HCEC 1CT (cell line): ENCODE results near the gene EYS.
"Not testable (repeated sequence)": the region's sequence is repeated elsewhere in the genome, so short reads cannot be mapped to it uniquely, and the experiment has no call there.

Source experiments
- DNase-seq: peaks from one replicate; pipeline ENCODE4 v3.0.0-alpha.2; 2017

Gene EYS

GRCh38 chr6:65631711-65632110 is 75.3 kb downstream of the EYS start:
- no peak for DNase-seq

GRCh38 chr6:65627434-65627999 is 79.5 kb downstream of the EYS start:
- DNase-seq, result not testable (repeated sequence)

GRCh38 chr6:65627015-65627414 is 80.0 kb downstream of the EYS start:
- DNase-seq, result no peak

DNA sequence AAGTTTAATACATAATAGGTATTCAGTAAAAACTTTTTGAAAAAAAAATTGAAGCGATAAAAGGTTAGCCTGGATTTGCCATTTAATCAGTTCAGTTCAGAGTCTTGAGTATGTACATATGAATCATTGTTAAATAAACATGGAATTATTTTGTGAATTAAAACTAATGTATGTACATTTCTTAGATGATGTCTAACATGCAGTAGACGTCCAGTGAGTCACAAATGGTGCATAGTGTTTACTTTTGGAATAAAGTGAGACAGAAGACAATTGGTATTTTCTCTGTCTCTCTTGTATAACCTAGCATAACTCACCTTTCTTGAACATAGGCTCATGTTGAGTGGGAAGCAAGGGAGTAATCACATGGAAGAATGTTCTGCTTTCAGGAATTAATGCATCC is 83.5 kb downstream of the EYS start:
- no peak for DNase-seq

DNA sequence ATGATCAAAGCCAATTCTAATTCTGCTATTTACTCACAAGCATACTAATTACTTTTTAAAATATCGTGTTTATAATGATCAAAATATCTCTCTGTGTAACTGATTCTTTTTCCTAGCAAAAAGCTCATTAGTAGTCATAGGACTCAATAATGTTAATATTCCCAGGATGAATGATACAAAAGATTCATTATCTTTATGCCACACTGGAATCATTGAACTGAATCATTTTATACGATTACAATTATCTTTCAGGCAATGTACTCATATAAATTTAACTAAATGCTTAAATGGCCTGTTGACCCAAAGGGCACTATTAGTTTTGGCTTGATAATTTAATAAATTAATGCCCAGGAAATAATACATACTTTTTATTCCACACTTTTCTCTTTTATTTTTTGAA is 96.3 kb downstream of the EYS start:
- no peak for DNase-seq

DNA sequence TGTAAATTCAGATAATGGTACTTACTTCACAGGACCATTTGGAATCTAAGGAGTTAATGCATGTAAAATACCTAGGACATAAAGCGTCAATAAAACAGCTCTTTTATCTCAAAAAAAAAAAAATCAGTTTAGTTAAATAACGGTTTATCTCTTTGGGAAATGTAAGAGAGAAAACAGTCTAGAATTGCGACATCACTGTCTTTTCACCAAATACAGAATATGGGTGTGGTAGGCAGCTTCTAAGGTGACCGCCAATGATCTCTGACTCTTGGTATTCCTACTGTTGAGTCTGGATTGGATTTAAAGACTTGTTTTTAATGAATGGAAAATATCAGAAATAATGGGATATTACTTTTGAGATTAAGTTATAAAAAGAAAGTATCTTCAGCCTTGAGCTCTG is 111.5 kb downstream of the EYS start:
- DNase-seq, result no peak

GRCh38 chr6:65570340-65570739 is 136.7 kb downstream of the EYS start:
- DNase-seq, result no peak

DNA sequence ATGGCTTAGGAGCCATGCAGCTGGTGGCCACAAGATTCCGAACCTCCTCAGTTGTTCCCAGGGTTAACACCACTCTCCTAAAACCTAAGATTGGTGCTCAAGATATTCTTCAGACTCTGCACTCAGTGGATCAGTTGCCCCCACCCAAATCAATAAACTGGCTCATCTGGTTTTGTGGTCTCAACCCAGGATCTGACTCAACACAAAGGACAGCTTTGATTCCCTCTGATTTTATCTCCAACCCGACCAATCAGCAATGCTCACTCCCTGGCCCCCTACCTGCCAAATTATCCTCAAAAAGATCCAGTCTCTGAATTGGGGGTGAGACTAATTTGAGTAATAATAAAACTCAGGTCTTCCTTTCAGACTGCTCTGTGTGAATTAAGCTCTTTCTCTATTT is 137.5 kb downstream of the EYS start:
- no peak for DNase-seq

- not testable (repeated sequence) for DNase-seq
Measured at GRCh38 chr6:65569056-65569455, 138.0 kb downstream of the EYS start.

DNA sequence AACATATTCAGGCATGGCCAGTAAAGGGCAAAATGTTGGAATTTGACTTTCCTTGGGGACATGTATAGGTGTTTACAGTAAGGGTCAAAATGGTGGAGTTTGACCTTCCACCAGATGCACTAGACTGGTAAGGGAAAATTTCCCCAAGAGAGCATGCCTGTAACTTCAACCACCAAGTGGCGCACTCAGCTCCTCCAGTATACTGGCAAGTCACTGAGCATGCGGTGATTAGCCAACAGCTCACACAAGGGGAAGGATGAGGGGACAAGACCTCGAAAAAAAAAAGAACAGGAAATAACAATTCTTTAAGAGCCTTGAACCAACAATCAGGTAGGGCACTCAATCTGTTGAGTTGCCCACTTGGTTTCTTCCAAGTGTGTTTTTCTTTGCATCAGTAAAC is 140.9 kb downstream of the EYS start:
- DNase-seq, result no peak

- no peak for DNase-seq
Measured at GRCh38 chr6:65558071-65558470, 149.0 kb downstream of the EYS start.

GRCh38 chr6:65557224-65557623 is 149.8 kb downstream of the EYS start:
- DNase-seq, result no peak

DNA sequence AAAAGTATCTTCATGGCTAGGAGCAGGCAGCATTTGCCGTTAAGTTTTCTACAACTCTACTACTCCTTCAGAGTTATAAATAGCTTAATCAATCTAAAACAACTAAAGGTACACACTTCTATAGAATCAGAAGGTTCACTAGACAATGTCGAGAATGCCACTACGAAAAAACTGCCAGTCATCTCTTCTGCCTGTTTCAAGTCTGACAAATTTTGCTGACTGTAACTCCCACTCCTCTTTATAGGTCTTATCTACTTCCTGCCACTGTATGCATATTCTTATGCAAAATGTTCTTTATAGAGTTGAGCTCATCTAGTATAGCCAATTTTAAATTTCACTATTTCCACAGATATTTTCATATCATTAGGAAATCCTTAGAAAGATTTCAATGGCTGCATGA is 160.1 kb downstream of the EYS start:
- no peak for DNase-seq

DNA sequence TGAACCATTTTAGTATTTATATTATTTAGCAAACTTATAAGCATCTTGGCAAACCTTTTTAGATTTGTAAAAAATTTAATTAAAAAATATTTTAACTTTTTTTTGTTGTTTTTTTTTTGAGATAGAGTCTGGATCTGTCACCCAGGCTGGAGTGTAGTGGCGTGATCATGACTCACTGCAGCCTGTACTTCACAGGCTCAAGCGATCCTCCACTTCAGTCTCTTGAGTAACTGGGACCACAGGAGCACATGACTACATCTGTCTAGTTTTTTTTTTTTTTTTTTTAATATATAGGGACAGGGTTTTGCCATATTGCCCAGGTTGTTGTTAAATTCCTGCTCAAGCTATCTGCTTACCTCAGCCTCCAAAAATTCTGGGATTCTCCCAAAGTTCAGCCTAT is 161.1 kb downstream of the EYS start:
- no peak for DNase-seq

- DNase-seq, result no peak
Measured at GRCh38 chr6:65538644-65539043, 168.4 kb downstream of the EYS start.

DNA sequence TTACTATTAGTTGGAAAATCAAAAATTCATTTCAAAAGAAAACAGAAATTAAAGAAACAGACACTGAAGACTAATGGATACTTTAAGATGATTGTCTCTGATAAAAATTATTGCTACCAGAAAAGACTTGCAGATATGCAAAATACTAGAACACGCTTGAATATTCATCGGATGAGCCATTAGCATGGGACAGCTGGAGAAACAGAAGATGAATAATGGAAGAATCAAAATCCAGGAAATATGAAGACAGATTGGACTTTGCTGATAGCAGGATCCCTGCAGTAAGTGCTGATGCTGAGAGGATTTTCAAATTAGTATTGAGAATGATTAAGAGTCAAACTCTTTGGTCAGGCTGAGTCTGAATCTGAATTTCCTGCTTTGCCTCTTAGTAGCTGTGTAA is 169.4 kb downstream of the EYS start:
- DNase-seq, result no peak

DNA sequence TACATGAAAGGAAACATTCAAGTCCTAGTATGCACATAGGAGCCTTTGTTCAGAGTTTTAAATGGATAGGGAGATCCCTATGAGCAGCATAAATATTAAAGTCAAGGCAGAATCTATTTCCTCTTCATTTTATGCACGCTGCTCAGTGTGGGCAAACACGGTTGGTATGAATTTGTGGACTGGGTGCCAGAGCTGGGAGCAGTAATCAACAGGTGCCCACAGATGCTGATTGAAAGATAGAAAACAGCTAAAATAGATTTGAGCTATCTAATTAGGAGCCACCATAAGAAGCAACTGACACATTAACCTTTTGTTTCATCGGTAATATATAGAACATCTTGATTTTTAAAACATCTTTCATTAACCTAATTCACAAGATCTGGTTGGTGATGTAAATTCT is 175.5 kb downstream of the EYS start:
- DNase-seq, result no peak

DNA sequence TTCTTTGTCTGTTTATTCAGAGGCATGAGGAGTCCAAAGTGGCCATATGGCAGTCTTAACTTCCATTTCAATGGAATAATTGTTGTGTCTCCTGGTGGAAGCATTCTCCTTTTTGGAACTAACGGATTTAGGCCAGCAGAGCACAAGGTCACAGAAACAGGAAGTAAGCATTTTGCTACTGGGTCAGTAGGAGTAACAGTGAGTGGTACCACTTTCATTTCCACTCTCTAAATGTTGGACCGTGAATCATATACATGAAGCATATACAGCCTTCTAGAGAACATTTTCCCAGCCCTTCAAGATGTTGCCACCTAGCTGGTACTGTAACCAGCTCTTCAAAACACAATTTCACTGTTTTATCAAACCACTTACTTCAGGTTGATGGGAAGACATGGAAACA is 182.8 kb downstream of the EYS start:
- DNase-seq, result no peak

DNA sequence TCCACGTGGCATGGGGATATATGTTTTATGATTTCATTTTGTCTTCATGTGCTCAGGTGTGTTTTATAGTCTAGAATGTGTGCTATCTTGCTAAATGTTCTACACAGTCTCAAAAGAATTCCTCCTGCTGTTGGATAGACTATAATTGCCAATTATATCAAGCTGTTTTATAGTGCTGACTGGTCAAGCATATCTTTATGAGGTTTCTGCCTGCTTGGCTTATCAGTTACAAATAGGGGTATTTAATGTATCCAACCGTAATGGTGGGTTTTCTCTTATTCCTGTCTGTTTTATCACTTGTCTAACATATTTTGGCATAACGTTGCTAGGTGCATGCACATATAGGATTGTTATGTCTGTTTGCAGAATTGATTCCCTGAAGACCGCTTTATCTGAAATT is 201.3 kb downstream of the EYS start:
- DNase-seq, result no peak

- no peak for DNase-seq
Measured at GRCh38 chr6:65501045-65501444, 206.0 kb downstream of the EYS start.

- DNase-seq, result not testable (repeated sequence)
Measured at GRCh38 chr6:65483652-65484051, 223.4 kb downstream of the EYS start.

- DNase-seq, result no peak
Measured at GRCh38 chr6:65469650-65470049, 237.4 kb downstream of the EYS start.

DNA sequence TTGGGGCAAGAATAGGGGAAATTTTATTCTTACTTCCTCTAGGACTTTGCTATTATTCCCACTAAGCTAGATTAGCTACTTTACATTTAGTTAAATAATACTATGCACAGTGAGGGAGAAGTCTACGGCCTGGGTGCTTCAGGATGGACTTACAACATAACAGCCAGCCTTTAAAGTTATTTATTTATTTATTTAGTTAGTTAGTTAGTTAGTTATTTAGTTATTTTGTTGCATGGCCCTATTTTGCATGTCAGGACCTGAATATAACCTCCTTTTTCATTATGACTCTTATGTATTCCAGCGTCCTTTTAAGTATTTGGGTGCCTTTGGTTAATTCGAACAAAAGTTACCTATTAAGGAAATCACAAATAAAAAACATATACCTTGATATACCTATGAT is 238.7 kb downstream of the EYS start:
- no peak for DNase-seq

DNA sequence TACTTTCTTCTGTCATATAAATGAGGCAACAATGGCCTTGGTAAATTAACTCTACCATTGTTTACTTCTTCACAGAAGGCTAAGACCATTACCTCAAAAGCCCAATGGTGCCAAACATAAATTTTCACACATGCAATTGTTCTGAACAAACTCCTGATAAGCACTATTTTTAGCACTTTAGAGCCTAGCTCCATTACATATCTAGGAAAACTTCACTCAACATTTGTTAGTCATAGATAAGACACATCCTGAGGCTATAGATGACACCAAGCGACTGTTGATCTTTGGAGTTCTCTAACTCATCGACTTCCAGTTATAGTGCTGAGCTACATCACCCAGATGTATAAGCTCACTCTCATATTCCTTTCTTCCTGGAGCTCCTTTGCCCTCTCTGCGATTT is 245.9 kb downstream of the EYS start:
- no peak for DNase-seq

GRCh38 chr6:65452333-65452732 is 254.7 kb downstream of the EYS start:
- DNase-seq, result no peak

GRCh38 chr6:65450451-65450850 is 256.6 kb downstream of the EYS start:
- DNase-seq, result no peak
